Activated CD4-positive, CD25-positive, alpha-beta regulatory T cell treated with anti-CD3 and anti-CD28 coated beads, Interleukin-2, amount 50 U/mL, for 72 hours (primary cell): ENCODE results near the gene ZSWIM4.

Experiments used
- DNase-seq: peaks from one replicate; pipeline ENCODE4 v3.0.0; 2021

The ZSWIM4 gene

GRCh38 chr19:13880059-13881043 is 85.1 kb downstream of the ZSWIM4 start:
- peak; percentile 100 for DNase-seq

- DNase-seq = no peak
Measured at GRCh38 chr19:13881251-13881691, 86.0 kb downstream of the ZSWIM4 start.
